ENCODE measurements around the gene RBM43. TPM values are rescaled to one million over a fixed set of nuclear protein-coding genes. Genes with fewer than 3 reads are reported as not detected.

Gene RBM43
- total and polyA plus RNA-seq, 4 donors = 3.0 to 17.8 (median 5.7) TPM

DNA sequence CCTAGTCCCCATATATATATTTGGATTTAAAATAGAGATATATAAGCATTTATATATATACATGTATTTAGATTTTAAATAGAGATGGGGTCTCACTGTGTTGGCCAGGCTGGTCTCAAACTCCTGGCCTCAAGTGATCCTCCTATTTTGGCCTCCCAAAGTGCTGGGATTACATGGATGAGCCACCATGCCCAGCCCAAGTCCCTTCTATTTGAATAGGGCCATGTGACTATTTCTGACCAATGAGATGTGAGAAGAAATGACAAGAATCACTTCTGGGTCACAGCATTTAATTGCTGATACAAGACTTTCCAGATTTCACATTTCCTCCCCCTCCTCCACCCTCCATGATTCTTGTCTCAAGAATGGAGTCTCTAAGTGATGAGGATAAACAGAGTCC is 6.4 kb upstream of the RBM43 start:
- Histone ChIP-seq H3K9me3 (ENCODE audit: control insufficient read depth in 4 of 4, insufficient read depth in 3 of 4, low read length in 3 of 4) (peaks cover 0 to 4% (median 0%) of the 10 kb centered on the region in 4 donors), H3K27me3 (ENCODE audit: control insufficient read depth in 3 of 3, insufficient read depth in 3 of 3, low read length in 2 of 3) (no peaks in the 10 kb centered on the region), H3K4me1 (ENCODE audit: control insufficient read depth in 5 of 5, insufficient read depth in 5 of 5, low read length in 5 of 5) (peaks cover 0 to 6% (median 0%) of the 10 kb centered on the region in 5 donors), H3K36me3 (ENCODE audit: control insufficient read depth in 4 of 4, insufficient read depth in 4 of 4, low read length in 4 of 4) (peaks cover 5 to 12% (median 6%) of the 10 kb centered on the region in 4 donors), H3K4me3 (no peak overlapping the region), H3K27ac (ENCODE audit: low read depth in 1 of 2, low read length in 1 of 2) (no peak overlapping the region), H3K9ac (ENCODE audit: insufficient read depth in 1 of 2, low read length in 2 of 2) (no peak overlapping the region)
- ATAC-seq (ENCODE audit: insufficient read depth, low FRiP score) (no peak), DNase-seq (no peak)
- TF ChIP-seq, protein P1, sequence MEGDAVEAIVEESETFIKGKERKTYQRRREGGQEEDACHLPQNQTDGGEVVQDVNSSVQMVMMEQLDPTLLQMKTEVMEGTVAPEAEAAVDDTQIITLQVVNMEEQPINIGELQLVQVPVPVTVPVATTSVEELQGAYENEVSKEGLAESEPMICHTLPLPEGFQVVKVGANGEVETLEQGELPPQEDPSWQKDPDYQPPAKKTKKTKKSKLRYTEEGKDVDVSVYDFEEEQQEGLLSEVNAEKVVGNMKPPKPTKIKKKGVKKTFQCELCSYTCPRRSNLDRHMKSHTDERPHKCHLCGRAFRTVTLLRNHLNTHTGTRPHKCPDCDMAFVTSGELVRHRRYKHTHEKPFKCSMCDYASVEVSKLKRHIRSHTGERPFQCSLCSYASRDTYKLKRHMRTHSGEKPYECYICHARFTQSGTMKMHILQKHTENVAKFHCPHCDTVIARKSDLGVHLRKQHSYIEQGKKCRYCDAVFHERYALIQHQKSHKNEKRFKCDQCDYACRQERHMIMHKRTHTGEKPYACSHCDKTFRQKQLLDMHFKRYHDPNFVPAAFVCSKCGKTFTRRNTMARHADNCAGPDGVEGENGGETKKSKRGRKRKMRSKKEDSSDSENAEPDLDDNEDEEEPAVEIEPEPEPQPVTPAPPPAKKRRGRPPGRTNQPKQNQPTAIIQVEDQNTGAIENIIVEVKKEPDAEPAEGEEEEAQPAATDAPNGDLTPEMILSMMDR (IDR thresholded peaks at IDR 0.05; ENCODE audit: control extremely low read depth, extremely low read depth) = no peak

DNA sequence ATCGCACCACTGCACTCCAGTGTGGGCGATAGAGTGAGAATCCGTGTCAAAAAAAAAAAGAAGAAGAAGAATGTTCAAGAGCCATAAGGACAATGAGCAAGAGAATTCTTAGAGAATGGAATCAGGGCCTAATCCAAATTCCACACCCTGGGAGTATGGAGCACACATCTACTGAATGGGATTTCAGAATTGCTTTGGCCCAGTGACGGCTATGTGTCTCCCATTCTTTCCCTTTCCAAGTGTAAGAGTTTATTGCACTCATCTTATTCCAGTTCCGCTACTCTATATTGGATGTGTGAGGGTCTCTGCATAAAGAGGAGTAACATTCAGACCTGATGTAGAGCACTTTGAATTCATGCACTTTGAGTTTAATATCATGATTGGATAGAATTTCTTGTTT is 5.9 kb upstream of the RBM43 start:
- Histone ChIP-seq H3K4me1 (ENCODE audit: control insufficient read depth in 5 of 5, insufficient read depth in 5 of 5, low read length in 5 of 5) (peaks cover 0 to 6% (median 1%) of the 10 kb centered on the region in 5 donors), H3K4me3 (no peak overlapping the region), H3K9ac (ENCODE audit: insufficient read depth in 1 of 2, low read length in 2 of 2) (no peak overlapping the region), H3K9me3 (ENCODE audit: control insufficient read depth in 4 of 4, insufficient read depth in 3 of 4, low read length in 3 of 4) (peaks cover 0 to 4% (median 0%) of the 10 kb centered on the region in 4 donors), H3K36me3 (ENCODE audit: control insufficient read depth in 4 of 4, insufficient read depth in 4 of 4, low read length in 4 of 4) (peaks cover 4 to 9% (median 6%) of the 10 kb centered on the region in 4 donors), H3K27ac (ENCODE audit: low read depth in 1 of 2, low read length in 1 of 2) (no peak overlapping the region), H3K27me3 (ENCODE audit: control insufficient read depth in 3 of 3, insufficient read depth in 3 of 3, low read length in 2 of 3) (no peaks in the 10 kb centered on the region)
- no peak for DNase-seq
- ATAC-seq (ENCODE audit: insufficient read depth, low FRiP score) = no peak
- TF ChIP-seq, protein P1 (IDR thresholded peaks at IDR 0.05; ENCODE audit: control extremely low read depth, extremely low read depth) = no peak
- WGBS, 2 donors = 97 to 98% methylated on average over 5 of the region's 5 CpGs

DNA sequence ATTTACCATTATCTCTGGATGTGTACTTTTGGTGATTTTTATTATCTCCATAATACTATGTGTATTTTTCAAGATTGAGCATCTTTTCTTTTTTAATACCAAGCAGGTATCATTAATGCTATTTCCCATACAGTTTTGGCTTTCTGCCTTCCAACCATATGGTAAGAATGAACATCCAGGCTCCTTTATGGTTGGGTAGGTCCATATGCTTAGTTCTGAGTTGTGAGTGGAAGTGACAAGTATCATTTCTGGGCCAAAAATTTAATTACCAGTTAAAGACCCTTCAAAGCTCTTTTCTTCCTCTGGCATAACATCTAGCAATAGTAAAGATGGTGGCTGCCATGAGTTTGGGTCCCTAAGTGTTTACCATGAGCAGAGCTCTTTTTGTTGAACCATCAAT is 4.3 kb upstream of the RBM43 start:
- H3K27ac ChIP-seq (ENCODE audit: low read depth in 1 of 2, low read length in 1 of 2) = no peak overlapping the region
- ATAC-seq (ENCODE audit: insufficient read depth, low FRiP score) (no peak), DNase-seq (no peak)
- H3K9ac ChIP-seq (ENCODE audit: insufficient read depth in 1 of 2, low read length in 2 of 2) = no peak overlapping the region
- H3K27me3 ChIP-seq (ENCODE audit: control insufficient read depth in 3 of 3, insufficient read depth in 3 of 3, low read length in 2 of 3) = no peaks in the 10 kb centered on the region
- H3K4me3 ChIP-seq = no peak overlapping the region
- TF ChIP-seq, protein P1 (IDR thresholded peaks at IDR 0.05; ENCODE audit: control extremely low read depth, extremely low read depth) = no peak
- H3K36me3 ChIP-seq (ENCODE audit: control insufficient read depth in 4 of 4, insufficient read depth in 4 of 4, low read length in 4 of 4) = peaks cover 0 to 6% (median 4%) of the 10 kb centered on the region in 4 donors
- H3K4me1 ChIP-seq (ENCODE audit: control insufficient read depth in 5 of 5, insufficient read depth in 5 of 5, low read length in 5 of 5) = peaks cover 0 to 13% (median 3%) of the 10 kb centered on the region in 5 donors
- H3K9me3 ChIP-seq (ENCODE audit: control insufficient read depth in 4 of 4, insufficient read depth in 3 of 4, low read length in 3 of 4) = peaks cover 0 to 4% (median 0%) of the 10 kb centered on the region in 4 donors

Measured in lung (tissue), 12 donors.